HTR-8/SVneo (cell line): ENCODE results near the gene MET.

Experiments
- DNase-seq: peaks from one replicate; pipeline ENCODE4 v3.0.0; 2011; ENCODE audit warnings: low spot score, mixed read lengths; ENCODE audit not compliant: insufficient read length
- FAIRE-seq: peaks from 2 replicates; lab custom pipeline; 2011; peaks lifted over from hg19 to GRCh38; lab: Jason Lieb, UNC

The MET gene

GRCh38 chr7:116829041-116829440 lies 157.0 kb downstream of the MET start:
- FAIRE-seq, result no peak
- no peak for DNase-seq

GRCh38 chr7:116829493-116829892 lies 157.5 kb downstream of the MET start:
- DNase-seq, result no peak
- FAIRE-seq, result no peak

- no peak for DNase-seq
- no peak for FAIRE-seq
Measured at GRCh38 chr7:116832692-116833091, 160.7 kb downstream of the MET start.

- FAIRE-seq (no peak), DNase-seq (peak; percentile 7)
Measured at GRCh38 chr7:116834815-116835504, 163.0 kb downstream of the MET start.

- no peak for FAIRE-seq
Measured at GRCh38 chr7:116836048-116836447, 164.1 kb downstream of the MET start.

GRCh38 chr7:116836911-116837310 lies 164.9 kb downstream of the MET start:
- FAIRE-seq (no peak), DNase-seq (no peak)

More at GRCh38 chr7:116836048-116836447, 164.1 kb downstream of the MET start:
- no peak for DNase-seq

- DNase-seq, result no peak
- FAIRE-seq, result no peak
Measured at GRCh38 chr7:116837586-116837985, 165.6 kb downstream of the MET start.

- FAIRE-seq, result no peak
Measured at GRCh38 chr7:116840256-116840655, 168.3 kb downstream of the MET start.

GRCh38 chr7:116842371-116842770 lies 170.4 kb downstream of the MET start:
- FAIRE-seq, result no peak

More at GRCh38 chr7:116840256-116840655, 168.3 kb downstream of the MET start:
- no peak for DNase-seq

GRCh38 chr7:116843378-116843777 lies 171.4 kb downstream of the MET start:
- FAIRE-seq, result no peak
- DNase-seq, result no peak

More at GRCh38 chr7:116842371-116842770, 170.4 kb downstream of the MET start:
- no peak for DNase-seq
